Omental fat pad (tissue), 4 donors: ENCODE results near the gene FCRL1. TPM values are rescaled to one million over a fixed set of nuclear protein-coding genes. Genes with fewer than 3 reads are reported as not detected.

Experiments
- ATAC-seq: fragments of 150-250 bp; one replicate; pipeline ENCODE4 v1.9.1; 2016; ENCODE audit warnings: mild to moderate bottlenecking, moderate library complexity; ENCODE audit not compliant: low FRiP score
- DNase-seq: peaks from one replicate; pipeline ENCODE4 v3.0.0-alpha.2; 2019; ENCODE audit warnings: low spot score
- CTCF ChIP-seq, 3 donors: fragments of 450-650 bp; IDR thresholded peaks; one replicate each; pipeline ENCODE4 v1.5.1; 2016 to 2017; ENCODE audit warnings: antibody characterized with exemption in 3 of 3, mild to moderate bottlenecking in 3 of 3, moderate library complexity in 2 of 3
- total RNA-seq, 4 donors: library from RNA; depleted of rRNA; stranded (reverse); fragments of >200 nt; gene quantifications; one replicate each; pipeline ENCODE4 v1.1.0, GENCODE V29; 2016

FCRL1 gene
- total RNA-seq, 4 donors from 2014 or later: 0.28 to 0.38 (median 0.32) TPM; not detected in 1

DNA sequence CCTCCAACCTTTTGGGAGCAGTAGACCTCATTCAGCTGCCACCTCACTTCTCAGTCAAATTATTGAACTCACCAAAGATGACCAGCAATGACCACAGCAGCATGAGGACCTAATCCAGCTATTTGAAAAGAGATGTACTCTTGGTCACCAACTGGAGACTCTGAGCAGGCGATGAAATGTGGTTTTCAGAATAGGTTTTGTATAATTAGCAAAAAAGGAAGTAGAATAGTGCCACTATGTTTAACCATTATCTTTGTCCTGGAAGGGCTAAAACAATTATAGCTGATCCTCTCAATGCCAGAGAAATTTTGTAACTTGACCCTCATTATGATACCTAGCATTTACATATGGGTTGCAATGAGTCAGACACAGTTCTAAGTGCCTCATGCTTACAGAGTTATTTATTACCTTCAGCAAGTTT is 42.9 kb downstream of the FCRL1 start, which contains the start of gene FCRL2:
Gene FCRL2 (minus strand): TSS at position 162 of the 421 bp plus-strand sequence. CDS start 59 bp downstream, at position 103.
- DNase-seq (no peak), ATAC-seq (no peak)
- no peak for TF ChIP-seq CTCF (IDR thresholded peaks at IDR 0.05)

GRCh38 chr1:157775101-157775870 is 44.6 kb downstream of the FCRL1 start:
- TF ChIP-seq CTCF (IDR thresholded peaks at IDR 0.05): no peak
- ATAC-seq (no peak), DNase-seq (no peak)

- ATAC-seq (no peak), DNase-seq (no peak)
- TF ChIP-seq CTCF (IDR thresholded peaks at IDR 0.05): no peak
These were observed 45.5 kb downstream of the FCRL1 start for GRCh38 chr1:157774412-157774811.

GRCh38 chr1:157773493-157774350 is 46.2 kb downstream of the FCRL1 start:
- ATAC-seq (no peak), DNase-seq (no peak)
- TF ChIP-seq CTCF (IDR thresholded peaks at IDR 0.05): no peak

DNA sequence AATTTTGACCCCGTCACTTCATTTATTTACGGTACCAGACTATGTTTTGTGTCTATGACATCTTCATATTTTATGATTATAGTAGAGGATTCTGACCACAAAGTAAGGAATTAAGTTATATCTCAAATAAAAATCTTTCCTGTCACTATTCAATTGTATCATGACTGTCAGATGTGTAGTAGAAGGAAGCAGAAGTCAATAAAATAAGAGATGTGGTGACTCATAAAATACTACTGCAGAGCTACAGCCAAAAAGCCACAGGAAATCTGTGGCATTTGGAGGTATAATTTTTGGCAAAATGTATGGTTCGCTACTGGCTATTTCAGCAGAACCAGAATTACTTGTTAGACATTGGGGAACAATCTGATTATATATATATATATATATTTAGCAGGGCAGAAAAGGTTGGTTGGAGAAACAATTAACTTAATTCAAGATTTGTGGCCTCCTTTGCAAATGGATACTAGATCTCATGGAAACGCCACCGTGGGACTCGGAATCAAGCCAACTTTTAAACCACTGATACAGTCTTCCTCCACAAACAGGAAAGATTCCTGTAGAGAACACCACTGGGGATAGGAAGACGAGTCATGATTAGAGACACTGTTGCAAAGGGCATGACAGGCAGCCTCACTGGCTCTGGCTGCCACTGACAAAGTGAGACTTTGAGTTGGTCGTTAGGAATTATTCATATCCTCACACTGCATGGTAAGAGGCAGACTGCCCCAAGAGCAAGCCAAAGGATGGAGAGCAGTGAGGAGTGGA is 48.1 kb downstream of the FCRL1 start:
- ATAC-seq (no peak), DNase-seq (no peak)
- no peak for TF ChIP-seq CTCF (IDR thresholded peaks at IDR 0.05)

- ATAC-seq (no peak), DNase-seq (no peak)
- TF ChIP-seq CTCF (IDR thresholded peaks at IDR 0.05): no peak
These were observed 49.4 kb downstream of the FCRL1 start for GRCh38 chr1:157770442-157771043.
